ENCODE results near the gene ANO10.

The ANO10 gene

GRCh38 chr3:43436507-43437140, 185.2 kb downstream of the ANO10 start:
- no peak for FAIRE-seq
- DNase-seq (ENCODE audit: insufficient read length, low spot score), result no peak
- no peak for TF ChIP-seq POLR2A (IDR thresholded peaks at IDR 0.05; ENCODE audit: low read depth, low read length)

- no peak for DNase-seq (ENCODE audit: insufficient read length, low spot score)
- FAIRE-seq, result peak; percentile 23
- no peak for TF ChIP-seq POLR2A (IDR thresholded peaks at IDR 0.05; ENCODE audit: low read depth, low read length)
Observed at GRCh38 chr3:43435706-43436105, 186.1 kb downstream of the ANO10 start.

- TF ChIP-seq POLR2A (IDR thresholded peaks at IDR 0.05; ENCODE audit: low read depth, low read length), result no peak
- FAIRE-seq (no peak), DNase-seq (ENCODE audit: insufficient read length, low spot score) (no peak)
Observed at GRCh38 chr3:43434431-43434830, 187.4 kb downstream of the ANO10 start.

- FAIRE-seq, result no peak
- no peak for DNase-seq (ENCODE audit: insufficient read length, low spot score)
- no peak for TF ChIP-seq POLR2A (IDR thresholded peaks at IDR 0.05; ENCODE audit: low read depth, low read length)
Observed at GRCh38 chr3:43432462-43432861, 189.3 kb downstream of the ANO10 start.

- DNase-seq (ENCODE audit: insufficient read length, low spot score), result no peak
- FAIRE-seq, result no peak
- TF ChIP-seq POLR2A (IDR thresholded peaks at IDR 0.05; ENCODE audit: low read depth, low read length), result no peak
Observed at GRCh38 chr3:43426388-43426787, 195.4 kb downstream of the ANO10 start.

- FAIRE-seq (no peak), DNase-seq (ENCODE audit: insufficient read length, low spot score) (no peak)
- no peak for TF ChIP-seq POLR2A (IDR thresholded peaks at IDR 0.05; ENCODE audit: low read depth, low read length)
Observed at GRCh38 chr3:43425829-43426228, 196.0 kb downstream of the ANO10 start.

- TF ChIP-seq POLR2A (IDR thresholded peaks at IDR 0.05; ENCODE audit: low read depth, low read length), result no peak
- no peak for FAIRE-seq
- no peak for DNase-seq (ENCODE audit: insufficient read length, low spot score)
Observed at GRCh38 chr3:43423639-43424038, 198.2 kb downstream of the ANO10 start.

GRCh38 chr3:43423142-43423541, 198.7 kb downstream of the ANO10 start:
- no peak for DNase-seq (ENCODE audit: insufficient read length, low spot score)
- no peak for TF ChIP-seq POLR2A (IDR thresholded peaks at IDR 0.05; ENCODE audit: low read depth, low read length)

GRCh38 chr3:43418601-43419272, 203.1 kb downstream of the ANO10 start:
- no peak for TF ChIP-seq POLR2A (IDR thresholded peaks at IDR 0.05; ENCODE audit: low read depth, low read length)
- DNase-seq (ENCODE audit: insufficient read length, low spot score) (no peak), FAIRE-seq (no peak)

More at GRCh38 chr3:43423142-43423541, 198.7 kb downstream of the ANO10 start:
- FAIRE-seq, result no peak

- DNase-seq (ENCODE audit: insufficient read length, low spot score) (no peak), FAIRE-seq (no peak)
- no peak for TF ChIP-seq POLR2A (IDR thresholded peaks at IDR 0.05; ENCODE audit: low read depth, low read length)
Observed at GRCh38 chr3:43417133-43417532, 204.7 kb downstream of the ANO10 start.

GRCh38 chr3:43415088-43415487, 206.7 kb downstream of the ANO10 start:
- no peak for FAIRE-seq
- no peak for TF ChIP-seq POLR2A (IDR thresholded peaks at IDR 0.05; ENCODE audit: low read depth, low read length)
- no peak for DNase-seq (ENCODE audit: insufficient read length, low spot score)

- TF ChIP-seq POLR2A (IDR thresholded peaks at IDR 0.05; ENCODE audit: low read depth, low read length), result no peak
- DNase-seq (ENCODE audit: insufficient read length, low spot score) (no peak), FAIRE-seq (no peak)
Observed at GRCh38 chr3:43413676-43414368, 208.0 kb downstream of the ANO10 start.

- no peak for TF ChIP-seq POLR2A (IDR thresholded peaks at IDR 0.05; ENCODE audit: low read depth, low read length)
- no peak for DNase-seq (ENCODE audit: insufficient read length, low spot score)
- peak; percentile 43 for FAIRE-seq
Observed at GRCh38 chr3:43411429-43411828, 210.4 kb downstream of the ANO10 start.

- TF ChIP-seq POLR2A (IDR thresholded peaks at IDR 0.05; ENCODE audit: low read depth, low read length), result no peak
- DNase-seq (ENCODE audit: insufficient read length, low spot score) (no peak), FAIRE-seq (no peak)
Observed at GRCh38 chr3:43410592-43410991, 211.2 kb downstream of the ANO10 start.

- TF ChIP-seq POLR2A (IDR thresholded peaks at IDR 0.05; ENCODE audit: low read depth, low read length), result no peak
- FAIRE-seq (no peak), DNase-seq (ENCODE audit: insufficient read length, low spot score) (no peak)
Observed at GRCh38 chr3:43409506-43409905, 212.3 kb downstream of the ANO10 start.

All from H54 (cell line).